SU-DHL-6 (cell line): ENCODE data around the gene IGFL4.

Source experiments
- H2AFZ ChIP-seq: fragments of 200-600 bp; sonication (generic); 2 replicates; pipeline ENCODE4 v1.6.1; 2014; ENCODE audit warnings: low read depth, mild to moderate bottlenecking, moderate library complexity, mixed read lengths, antibody characterized with exemption, low read length; ENCODE audit not compliant: severe bottlenecking
- H3F3A ChIP-seq: fragments of 200-600 bp; shearing (Covaris generic); 2 replicates; pipeline ENCODE4 v1.6.0; 2016; ENCODE audit warnings: antibody characterized with exemption, mild to moderate bottlenecking; ENCODE audit not compliant: insufficient read depth
- H3K27ac ChIP-seq: fragments of 200-600 bp; sonication (generic); 2 replicates; pipeline ENCODE4 v1.5.1; 2016; ENCODE audit warnings: low read depth, mild to moderate bottlenecking, low read length, moderate library complexity, mixed read lengths
- H3K27me3 ChIP-seq: fragments of 200-600 bp; sonication (generic), shearing (Covaris generic); 2 replicates; pipeline ENCODE4 v1.6.0; 2014; ENCODE audit warnings: mild to moderate bottlenecking, low read length
- H3K36me3 ChIP-seq: fragments of 200-600 bp; sonication (generic); 2 replicates; pipeline ENCODE4 v1.6.1; 2014; ENCODE audit warnings: mild to moderate bottlenecking, low read length, mixed read lengths
- H3K4me2 ChIP-seq: fragments of 300-600, 200-600 bp; shearing (Covaris generic), sonication (generic); 2 replicates; pipeline ENCODE4 v1.6.0; 2014; ENCODE audit warnings: low read length, low read depth, mild to moderate bottlenecking; ENCODE audit not compliant: poor library complexity, severe bottlenecking
- H3K4me3 ChIP-seq: fragments of 200-600 bp; sonication (generic); 2 replicates; pipeline ENCODE4 v1.5.1; 2014; ENCODE audit warnings: antibody characterized with exemption, low read length, mild to moderate bottlenecking, mixed read lengths; ENCODE audit not compliant: insufficient read depth, poor library complexity, severe bottlenecking
- H3K79me2 ChIP-seq: fragments of 200-600 bp; sonication (generic); 2 replicates; pipeline ENCODE4 v1.6.1; 2014; ENCODE audit warnings: mild to moderate bottlenecking, low read length, moderate library complexity; ENCODE audit not compliant: insufficient read depth
- H3K9ac ChIP-seq: fragments of 200-600 bp; sonication (generic); 2 replicates; pipeline ENCODE4 v1.7.0; 2014; ENCODE audit warnings: mild to moderate bottlenecking, low read length
- H3K9me2 ChIP-seq: fragments of 200-600 bp; sonication (generic); replicated peaks from 2 replicates; pipeline ENCODE4 v1.6.1; 2014; ENCODE audit warnings: low read length; ENCODE audit not compliant: insufficient read depth
- H3K9me3 ChIP-seq: fragments of 200-600 bp; sonication (generic); 2 replicates; pipeline ENCODE4 v1.6.1; 2014; ENCODE audit warnings: low read length, mixed read lengths; ENCODE audit not compliant: insufficient read depth
- H4K20me1 ChIP-seq: fragments of 200-600 bp; sonication (generic); 2 replicates; pipeline ENCODE4 v1.6.1; 2014; ENCODE audit warnings: low read depth, mild to moderate bottlenecking, antibody characterized with exemption, low read length, moderate library complexity, mixed read lengths
- CTCF ChIP-seq: fragments of 200-600 bp; sonication (generic); IDR thresholded peaks from one replicate; pipeline ENCODE4 v1.5.1; 2017; ENCODE audit warnings: antibody characterized with exemption, mild to moderate bottlenecking, low read length, moderate library complexity; ENCODE audit not compliant: insufficient read depth, poor library complexity, severe bottlenecking
- EZH2phosphoT487 ChIP-seq: fragments of 200-600 bp; sonication (generic), shearing (Covaris generic); conservative IDR thresholded peaks from 2 replicates; pipeline ENCODE4 v1.6.1; 2018; ENCODE audit warnings: mild to moderate bottlenecking, antibody characterized with exemption, low read length, moderate library complexity, mixed read lengths

The IGFL4 gene

GRCh38 chr19:46065486-46066071 is 24.8 kb upstream of the IGFL4 start:
- Histone ChIP-seq H3K27me3 (no peaks in the 10 kb centered on the region), H2AFZ (no peak overlapping the region), H3K9me3 (no peaks in the 10 kb centered on the region), H3K9ac (no peak overlapping the region), H3K4me3 (no peak overlapping the region), H3K36me3 (no peaks in the 10 kb centered on the region), H3K4me2 (no peak overlapping the region), H3F3A (no peaks in the 10 kb centered on the region), H3K9me2 (no peaks in the 10 kb centered on the region), H3K79me2 (no peaks in the 10 kb centered on the region), H3K27ac (no peak overlapping the region), H4K20me1 (no peaks in the 10 kb centered on the region)
- TF ChIP-seq EZH2phosphoT487 (no peak), CTCF (no peak)

GRCh38 chr19:46063201-46063600 is 22.4 kb upstream of the IGFL4 start:
- H3K27me3 ChIP-seq: no peaks in the 10 kb centered on the region
- H3K9ac ChIP-seq: no peak overlapping the region
- no peak overlapping the region for H3K4me3 ChIP-seq
- no peak overlapping the region for H3K27ac ChIP-seq
- no peak overlapping the region for H2AFZ ChIP-seq
- no peaks in the 10 kb centered on the region for H3K79me2 ChIP-seq
- H3K4me2 ChIP-seq: no peak overlapping the region
- no peaks in the 10 kb centered on the region for H4K20me1 ChIP-seq
- no peaks in the 10 kb centered on the region for H3K36me3 ChIP-seq
- no peaks in the 10 kb centered on the region for H3K9me2 ChIP-seq
- H3K9me3 ChIP-seq: peaks cover 15% of the 10 kb centered on the region; the same call in 1 of the 2 replicates
- H3F3A ChIP-seq: no peaks in the 10 kb centered on the region
- TF ChIP-seq CTCF: no peak
- TF ChIP-seq EZH2phosphoT487: no peak

- Histone ChIP-seq H2AFZ (no peak overlapping the region), H3K79me2 (no peaks in the 10 kb centered on the region), H3K36me3 (no peaks in the 10 kb centered on the region), H3F3A (no peaks in the 10 kb centered on the region), H3K9me2 (no peaks in the 10 kb centered on the region), H3K27ac (no peak overlapping the region), H3K9ac (no peak overlapping the region), H3K9me3 (peaks cover 15% of the 10 kb centered on the region; the same call in 1 of the 2 replicates), H3K4me3 (no peak overlapping the region), H4K20me1 (no peaks in the 10 kb centered on the region), H3K27me3 (no peaks in the 10 kb centered on the region), H3K4me2 (no peak overlapping the region)
- TF ChIP-seq CTCF: no peak
Measured at GRCh38 chr19:46060012-46060411, 19.2 kb upstream of the IGFL4 start.
